ENCODE data around the gene FSD1L. TPM values are rescaled to one million over a fixed set of nuclear protein-coding genes. Genes with fewer than 3 reads are reported as not detected.

Gene FSD1L
- polyA plus RNA-seq, 3 donors: 0.96 to 3.2 (median 1.5) TPM

DNA sequence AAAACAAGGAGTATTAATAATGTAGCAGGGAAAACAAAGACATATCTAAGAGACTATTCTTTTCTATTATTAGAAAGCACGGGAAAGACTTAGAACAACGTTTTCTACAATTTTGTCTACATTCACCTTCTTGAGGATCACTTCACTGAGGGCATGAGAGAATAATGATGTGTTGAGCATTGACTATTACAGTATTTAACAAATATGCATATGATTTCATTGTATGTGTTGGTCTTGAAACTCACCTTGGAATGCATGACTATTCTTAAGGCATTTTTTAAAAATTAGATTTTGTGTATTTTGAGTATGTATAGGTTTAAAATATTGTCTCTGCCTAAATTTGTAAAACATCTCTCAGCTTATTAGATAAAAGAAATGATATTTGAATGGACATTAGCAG, 1.2 kb downstream of the FSD1L start:
- H3K4me3 Mint-ChIP-seq: no peak overlapping the region
- no peaks in the 10 kb centered on the region for H3K36me3 Mint-ChIP-seq
- H3K9ac ChIP-seq (ENCODE audit: insufficient read depth, low read length, poor library complexity, severe bottlenecking): no peak overlapping the region
- H2AFZ ChIP-seq (ENCODE audit: insufficient read depth, low read depth, low read length, poor library complexity, severe bottlenecking): peak overlapping the region; percentile 98
- H3K79me2 ChIP-seq (ENCODE audit: insufficient read depth, low read length): peaks cover 14% of the 10 kb centered on the region
- H3K9me3 ChIP-seq (replicated peaks in 1 of 2; ENCODE audit: control insufficient read depth in 1 of 2, insufficient read depth in 1 of 2, low read length in 2 of 2): no peaks in the 10 kb centered on the region
- H3K27me3 ChIP-seq (ENCODE audit: control insufficient read depth in 2 of 2, insufficient read depth in 2 of 2, low read length in 2 of 2): no peaks in the 10 kb centered on the region
- H3K27ac Mint-ChIP-seq: no peak overlapping the region
- no peak for DNase-seq
- H3K4me2 ChIP-seq (replicated peaks; ENCODE audit: extremely low read depth, low read length, poor library complexity, severe bottlenecking): peak overlapping the region; percentile 96
- peaks cover 10 to 17% of the 10 kb centered on the region in 2 donors for H3K4me1 ChIP-seq (ENCODE audit: control insufficient read depth in 1 of 2, insufficient read depth in 2 of 2, low read length in 2 of 2)
- H3K27me3 Mint-ChIP-seq (ENCODE audit: low read depth in 3 of 3): peaks cover 0 to 5% (median 4%) of the 10 kb centered on the region in 3 donors
- H3K27ac ChIP-seq (ENCODE audit: low read depth in 1 of 2, low read length in 2 of 2): no peak overlapping the region
- peaks cover 17% of the 10 kb centered on the region for H3K4me1 Mint-ChIP-seq
- intact Hi-C loops (cut with micrococcal nuclease): no loop called here
- peaks cover 0 to 4% (median 0%) of the 10 kb centered on the region in 7 donors for H3K9me3 Mint-ChIP-seq
- WGBS (ENCODE audit: insufficient coverage): no CpG with 5 or more reads among the region's 2 CpGs
- TF ChIP-seq, protein P1, sequence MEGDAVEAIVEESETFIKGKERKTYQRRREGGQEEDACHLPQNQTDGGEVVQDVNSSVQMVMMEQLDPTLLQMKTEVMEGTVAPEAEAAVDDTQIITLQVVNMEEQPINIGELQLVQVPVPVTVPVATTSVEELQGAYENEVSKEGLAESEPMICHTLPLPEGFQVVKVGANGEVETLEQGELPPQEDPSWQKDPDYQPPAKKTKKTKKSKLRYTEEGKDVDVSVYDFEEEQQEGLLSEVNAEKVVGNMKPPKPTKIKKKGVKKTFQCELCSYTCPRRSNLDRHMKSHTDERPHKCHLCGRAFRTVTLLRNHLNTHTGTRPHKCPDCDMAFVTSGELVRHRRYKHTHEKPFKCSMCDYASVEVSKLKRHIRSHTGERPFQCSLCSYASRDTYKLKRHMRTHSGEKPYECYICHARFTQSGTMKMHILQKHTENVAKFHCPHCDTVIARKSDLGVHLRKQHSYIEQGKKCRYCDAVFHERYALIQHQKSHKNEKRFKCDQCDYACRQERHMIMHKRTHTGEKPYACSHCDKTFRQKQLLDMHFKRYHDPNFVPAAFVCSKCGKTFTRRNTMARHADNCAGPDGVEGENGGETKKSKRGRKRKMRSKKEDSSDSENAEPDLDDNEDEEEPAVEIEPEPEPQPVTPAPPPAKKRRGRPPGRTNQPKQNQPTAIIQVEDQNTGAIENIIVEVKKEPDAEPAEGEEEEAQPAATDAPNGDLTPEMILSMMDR (IDR thresholded peaks at IDR 0.05): no peak
- H3K4me3 ChIP-seq (replicated peaks in 1 of 3; ENCODE audit: low read depth in 2 of 3, low read length in 3 of 3): peak overlapping the region in 1 of 3 experiments; percentile 85
- H4K20me1 ChIP-seq (ENCODE audit: insufficient read depth, low read length): no peaks in the 10 kb centered on the region
- no peaks in the 10 kb centered on the region for H3K36me3 ChIP-seq (replicated peaks in 1 of 2; ENCODE audit: control insufficient read depth in 1 of 2, insufficient read depth in 2 of 2, low read length in 2 of 2)

GRCh38 chr9:105452185-105452584, 4.4 kb downstream of the FSD1L start:
- no peak overlapping the region for H2AFZ ChIP-seq (ENCODE audit: insufficient read depth, low read depth, low read length, poor library complexity, severe bottlenecking)
- H3K36me3 ChIP-seq (replicated peaks in 1 of 2; ENCODE audit: control insufficient read depth in 1 of 2, insufficient read depth in 2 of 2, low read length in 2 of 2): no peaks in the 10 kb centered on the region
- no peak overlapping the region for H3K4me2 ChIP-seq (replicated peaks; ENCODE audit: extremely low read depth, low read length, poor library complexity, severe bottlenecking)
- peaks cover 10 to 17% of the 10 kb centered on the region in 2 donors for H3K4me1 ChIP-seq (ENCODE audit: control insufficient read depth in 1 of 2, insufficient read depth in 2 of 2, low read length in 2 of 2)
- H3K79me2 ChIP-seq (ENCODE audit: insufficient read depth, low read length): peaks cover 14% of the 10 kb centered on the region
- H3K4me3 ChIP-seq (replicated peaks in 1 of 3; ENCODE audit: low read depth in 2 of 3, low read length in 3 of 3): no peak overlapping the region
- Mint-ChIP-seq H3K4me3 (no peak overlapping the region), H3K27ac (no peak overlapping the region), H3K9me3 (peaks cover 0 to 7% (median 1%) of the 10 kb centered on the region in 7 donors), H3K36me3 (peaks cover 2 to 3% of the 10 kb centered on the region in 2 donors), H3K27me3 (ENCODE audit: low read depth in 3 of 3) (peaks cover 0 to 5% (median 4%) of the 10 kb centered on the region in 3 donors), H3K4me1 (peaks cover 17% of the 10 kb centered on the region)
- no peaks in the 10 kb centered on the region for H3K27me3 ChIP-seq (ENCODE audit: control insufficient read depth in 2 of 2, insufficient read depth in 2 of 2, low read length in 2 of 2)
- H4K20me1 ChIP-seq (ENCODE audit: insufficient read depth, low read length): no peaks in the 10 kb centered on the region
- no peak for DNase-seq
- H3K9me3 ChIP-seq (replicated peaks in 1 of 2; ENCODE audit: control insufficient read depth in 1 of 2, insufficient read depth in 1 of 2, low read length in 2 of 2): no peaks in the 10 kb centered on the region
- TF ChIP-seq, protein P1 (IDR thresholded peaks at IDR 0.05): no peak
- no peak overlapping the region for H3K27ac ChIP-seq (ENCODE audit: low read depth in 1 of 2, low read length in 2 of 2)
- no peak overlapping the region for H3K9ac ChIP-seq (ENCODE audit: insufficient read depth, low read length, poor library complexity, severe bottlenecking)
- intact Hi-C loops (cut with micrococcal nuclease): no loop called here
- WGBS (ENCODE audit: insufficient coverage): 80% methylated on average over 2 of the region's 3 CpGs
